Skeletal muscle satellite cell (primary cell): ENCODE measurements around the gene FAM50A. TPM values are rescaled to one million over a fixed set of nuclear protein-coding genes. Genes with fewer than 3 reads are reported as not detected.
"Not testable (repeated sequence)": the region's sequence is repeated elsewhere in the genome, so short reads cannot be mapped to it uniquely, and the experiment has no call there.

Experiments
- H3K27me3 ChIP-seq: 2 replicates; pipeline ENCODE4 v1.7.0; 2013; ENCODE audit warnings: low read length; ENCODE audit not compliant: control insufficient read depth, insufficient read depth
- H3K36me3 ChIP-seq: 2 replicates; pipeline ENCODE4 v1.7.0; 2013; ENCODE audit warnings: mild to moderate bottlenecking, control low read depth, low read length; ENCODE audit not compliant: insufficient read depth
- H3K4me1 ChIP-seq: 2 replicates; pipeline ENCODE4 v1.7.0; 2013; ENCODE audit warnings: low read length; ENCODE audit not compliant: control insufficient read depth, insufficient read depth
- H3K4me2 ChIP-seq: 2 replicates; pipeline ENCODE4 v1.7.0; 2013; ENCODE audit warnings: mild to moderate bottlenecking, low read length
- H3K4me3 ChIP-seq: 2 replicates; pipeline ENCODE4 v1.7.0; 2013; ENCODE audit warnings: low read length
- H3K9ac ChIP-seq: 2 replicates; pipeline ENCODE4 v1.7.0; 2013; ENCODE audit warnings: mild to moderate bottlenecking, low read depth, low read length, moderate library complexity
- H3K9me3 ChIP-seq: replicated peaks from 2 replicates; pipeline ENCODE4 v1.7.0; 2013; ENCODE audit warnings: mild to moderate bottlenecking, control low read depth, low read length
- total RNA-seq: library from RNA; depleted of rRNA; stranded (reverse); fragments of >200 nt; gene quantifications from 2 replicates; pipeline ENCODE4 v1.2.3, GENCODE V29; 2012; rRNA removed

Gene FAM50A
- total RNA-seq, result 36.5 and 52.0 TPM in 2 replicates

GRCh38 chrX:154443992-154444754 is at the start of gene FAM50A:
Gene FAM50A (plus strand): TSS chrX:154444141. CDS start chrX:154444236, 95 bp downstream.
- peaks cover 12% of the 10 kb centered on the region for H3K4me1 ChIP-seq
- peak within 1 kb of the TSS; percentile 81 for H3K4me3 ChIP-seq
- no peaks in the 10 kb centered on the region for H3K27me3 ChIP-seq
- H3K9ac ChIP-seq, result peak within 1 kb of the TSS; percentile 91
- no peaks in the 10 kb centered on the region for H3K9me3 ChIP-seq
- peaks cover 33% of the 10 kb centered on the region for H3K36me3 ChIP-seq
- peak within 1 kb of the TSS; percentile 91 for H3K4me2 ChIP-seq

GRCh38 chrX:154396363-154396762 is 47.6 kb upstream of the FAM50A start:
- not testable (repeated sequence) for H3K4me3 ChIP-seq, H3K4me1 ChIP-seq, H3K9me3 ChIP-seq, H3K9ac ChIP-seq, H3K4me2 ChIP-seq, H3K27me3 ChIP-seq
- peaks cover 29% of the 10 kb centered on the region for H3K36me3 ChIP-seq

GRCh38 chrX:154396973-154397887 is 46.7 kb upstream of the FAM50A start:
- H3K4me1 ChIP-seq, result peaks cover 6% of the 10 kb centered on the region
- H3K36me3 ChIP-seq, result peaks cover 29% of the 10 kb centered on the region
- H3K9me3 ChIP-seq, result no peaks in the 10 kb centered on the region
- H3K4me3 ChIP-seq, result peak overlapping the region; percentile 89
- peak overlapping the region; percentile 100 for H3K9ac ChIP-seq
- no peaks in the 10 kb centered on the region for H3K27me3 ChIP-seq
- peak overlapping the region; percentile 90 for H3K4me2 ChIP-seq

GRCh38 chrX:154397888-154398667 is 45.9 kb upstream of the FAM50A start, which contains the start of gene RPL10:
Gene RPL10 (plus strand): TSS chrX:154398377. CDS start chrX:154398520, 143 bp downstream.
- Histone ChIP-seq H3K9ac (peak within 1 kb of the TSS; percentile 100), H3K4me1 (peaks cover 6% of the 10 kb centered on the region), H3K4me3 (peak within 1 kb of the TSS; percentile 89), H3K27me3 (no peaks in the 10 kb centered on the region), H3K36me3 (peaks cover 29% of the 10 kb centered on the region), H3K9me3 (no peaks in the 10 kb centered on the region), H3K4me2 (peak within 1 kb of the TSS; percentile 91)

- Histone ChIP-seq H3K4me1 (peaks cover 6% of the 10 kb centered on the region), H3K9me3 (no peaks in the 10 kb centered on the region), H3K27me3 (no peaks in the 10 kb centered on the region), H3K9ac (peak overlapping the region; percentile 100), H3K36me3 (peaks cover 29% of the 10 kb centered on the region), H3K4me3 (peak overlapping the region; percentile 89), H3K4me2 (peak overlapping the region; percentile 91)
Observed at GRCh38 chrX:154398668-154399526, 45.0 kb upstream of the FAM50A start.

- Histone ChIP-seq H3K4me1 (peaks cover 6% of the 10 kb centered on the region), H3K4me2 (peak overlapping the region; percentile 91), H3K9ac (peak overlapping the region; percentile 100)
Observed at GRCh38 chrX:154399527-154400368, 44.2 kb upstream of the FAM50A start.

GRCh38 chrX:154400369-154400817 is 43.5 kb upstream of the FAM50A start:
- Histone ChIP-seq H3K4me3 (peak overlapping the region; percentile 89), H3K36me3 (peaks cover 33% of the 10 kb centered on the region), H3K9ac (peak overlapping the region; percentile 100), H3K4me2 (peak overlapping the region; percentile 91)
- H3K9me3 ChIP-seq, H3K4me1 ChIP-seq, H3K27me3 ChIP-seq: not testable (repeated sequence)

More at GRCh38 chrX:154399527-154400368, 44.2 kb upstream of the FAM50A start:
- Histone ChIP-seq H3K36me3 (peaks cover 33% of the 10 kb centered on the region), H3K27me3 (no peaks in the 10 kb centered on the region), H3K4me3 (peak overlapping the region; percentile 89), H3K9me3 (no peaks in the 10 kb centered on the region)

- no peak overlapping the region for H3K4me3 ChIP-seq
- H3K36me3 ChIP-seq, result peaks cover 33% of the 10 kb centered on the region
- no peaks in the 10 kb centered on the region for H3K9me3 ChIP-seq
Observed at GRCh38 chrX:154401045-154401799, 42.7 kb upstream of the FAM50A start.

GRCh38 chrX:154401918-154402621 is 41.9 kb upstream of the FAM50A start:
- H3K4me3 ChIP-seq, result no peak overlapping the region
- no peaks in the 10 kb centered on the region for H3K27me3 ChIP-seq
- H3K9me3 ChIP-seq, result no peaks in the 10 kb centered on the region
- peaks cover 6% of the 10 kb centered on the region for H3K4me1 ChIP-seq
- H3K36me3 ChIP-seq, result peaks cover 33% of the 10 kb centered on the region
- no peak overlapping the region for H3K4me2 ChIP-seq
- no peak overlapping the region for H3K9ac ChIP-seq

More at GRCh38 chrX:154401045-154401799, 42.7 kb upstream of the FAM50A start:
- H3K4me1 ChIP-seq, result peaks cover 6% of the 10 kb centered on the region
- H3K27me3 ChIP-seq, result no peaks in the 10 kb centered on the region
- H3K4me2 ChIP-seq, result peak overlapping the region; percentile 10
- no peak overlapping the region for H3K9ac ChIP-seq
